ENCODE results near the gene RDH16.
"Not testable (repeated sequence)": the region's sequence is repeated elsewhere in the genome, so short reads cannot be mapped to it uniquely, and the experiment has no call there.

The RDH16 gene

GRCh38 chr12:56954057-56954957 is 3.1 kb downstream of the RDH16 start:
- no peak for DNase-seq (ENCODE audit: low read depth, low spot score)

DNA sequence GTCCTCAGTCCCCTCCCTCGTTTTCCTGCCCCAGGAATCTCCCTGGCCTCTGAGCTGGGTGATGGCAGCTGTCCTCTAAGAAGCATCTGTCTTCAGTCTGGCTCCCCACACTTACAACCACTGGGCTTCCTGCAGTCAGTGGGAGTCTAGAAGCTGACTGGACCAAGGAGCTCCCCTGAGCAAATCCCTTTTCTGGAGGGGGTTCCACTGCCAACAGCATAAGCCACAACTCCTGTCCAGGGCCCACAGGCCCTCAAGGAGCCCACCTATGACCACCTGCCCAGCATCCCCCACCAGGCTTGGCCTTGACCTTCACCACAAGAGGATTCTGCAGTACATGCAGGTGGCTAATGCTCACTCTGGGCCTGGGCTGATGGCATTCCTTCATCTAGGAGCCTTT is 4.1 kb downstream of the RDH16 start:
- DNase-seq (ENCODE audit: low read depth, low spot score) = no peak

GRCh38 chr12:56951582-56952339 is 5.6 kb downstream of the RDH16 start:
- DNase-seq (ENCODE audit: low read depth, low spot score) = no peak

- DNase-seq (ENCODE audit: low read depth, low spot score) = no peak
These were observed 8.5 kb downstream of the RDH16 start for GRCh38 chr12:56948881-56949280.

DNA sequence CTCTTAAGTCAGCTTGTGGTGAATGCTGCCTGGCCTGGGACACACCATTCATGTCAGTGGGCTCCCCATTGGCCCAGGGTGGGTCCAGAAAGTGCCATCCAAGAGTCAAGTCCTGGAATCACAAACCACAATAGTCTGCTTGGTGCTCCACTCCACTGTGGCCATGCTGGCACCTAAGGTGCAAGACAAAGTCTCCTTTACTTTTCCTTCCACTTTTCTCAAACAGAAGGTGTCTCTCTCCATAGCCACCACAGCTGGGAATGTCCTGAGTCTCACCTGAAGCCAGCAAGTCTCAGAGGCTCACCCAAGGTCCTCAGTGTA is 9.0 kb downstream of the RDH16 start:
- no peak for DNase-seq (ENCODE audit: low read depth, low spot score)

DNA sequence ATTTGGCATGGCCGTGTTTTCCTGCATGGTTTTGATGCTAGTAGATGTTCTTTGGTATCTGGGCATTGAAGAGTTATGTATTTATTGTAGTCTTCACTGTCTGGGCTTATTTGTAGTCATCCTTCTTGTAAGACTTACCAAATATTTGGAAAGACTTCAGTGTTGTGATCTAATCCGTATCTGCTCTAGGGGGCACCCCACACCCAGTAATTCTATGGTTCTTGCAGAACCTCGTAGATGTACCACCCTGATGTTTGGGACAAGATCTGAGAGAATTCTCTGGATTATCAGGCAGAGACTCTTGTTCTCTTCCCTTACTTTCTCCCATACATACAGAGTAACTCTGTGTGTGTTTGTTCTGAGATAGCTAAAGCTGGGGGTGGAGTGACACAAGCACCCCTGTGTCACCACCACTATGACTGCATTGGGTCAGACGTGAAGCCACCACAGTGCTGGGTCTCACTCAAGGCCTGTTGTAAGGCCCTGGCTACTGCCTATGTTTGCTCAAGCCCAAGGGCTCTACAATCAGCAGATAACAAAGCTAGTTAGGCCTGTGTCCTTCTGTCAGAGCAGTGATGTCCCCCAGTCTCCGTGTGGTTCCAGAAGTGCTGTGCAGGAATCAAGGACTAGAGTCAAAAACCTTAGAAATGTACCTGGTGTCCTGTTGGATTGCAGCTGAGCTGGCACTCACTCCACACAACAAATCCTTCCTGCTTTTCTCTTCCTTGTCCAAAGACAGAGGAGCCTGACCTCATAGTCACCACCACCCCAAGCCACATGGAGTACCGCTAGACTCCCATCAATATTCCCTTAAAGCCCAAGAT is 9.6 kb downstream of the RDH16 start:
- DNase-seq (ENCODE audit: low read depth, low spot score) = no peak

GRCh38 chr12:56943878-56944277 is 13.5 kb downstream of the RDH16 start:
- DNase-seq (ENCODE audit: low read depth, low spot score) = no peak

GRCh38 chr12:56943374-56943773 is 14.0 kb downstream of the RDH16 start:
- not testable (repeated sequence) for DNase-seq (ENCODE audit: low read depth, low spot score)

DNA sequence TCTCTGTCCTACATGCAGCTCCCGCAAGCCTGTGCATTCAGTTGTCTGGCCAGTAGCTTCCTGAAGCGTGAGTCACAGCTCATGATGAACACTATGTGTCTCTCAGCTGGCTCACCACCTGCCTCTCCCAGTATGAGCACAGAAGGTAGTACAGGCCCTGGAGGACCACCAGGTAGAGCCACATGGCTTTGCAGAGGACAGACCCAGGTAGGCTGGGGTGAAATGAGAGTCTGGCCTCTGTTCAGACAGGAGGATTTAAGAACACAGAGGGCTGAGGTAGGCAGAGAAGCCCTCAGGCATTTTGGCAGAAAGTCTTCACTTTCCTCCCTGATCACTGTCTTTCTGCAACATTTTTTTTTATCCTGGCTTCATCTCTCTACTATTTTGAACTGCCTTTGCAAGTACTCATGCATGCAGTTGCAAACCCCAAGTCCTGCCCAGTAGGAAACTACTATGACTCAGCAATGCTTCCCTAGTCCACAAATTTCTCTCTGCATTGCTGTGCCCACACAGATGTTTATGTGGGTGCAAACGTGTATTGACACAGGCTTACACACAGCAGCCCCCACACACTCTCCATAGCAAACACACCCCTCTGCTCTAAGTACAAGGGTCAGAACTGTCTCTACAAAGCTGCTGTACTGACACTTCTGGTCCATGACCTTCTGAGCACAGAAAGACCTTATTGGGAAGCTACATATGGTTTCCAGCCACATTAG is 15.9 kb downstream of the RDH16 start:
- DNase-seq (ENCODE audit: low read depth, low spot score) = no peak

DNA sequence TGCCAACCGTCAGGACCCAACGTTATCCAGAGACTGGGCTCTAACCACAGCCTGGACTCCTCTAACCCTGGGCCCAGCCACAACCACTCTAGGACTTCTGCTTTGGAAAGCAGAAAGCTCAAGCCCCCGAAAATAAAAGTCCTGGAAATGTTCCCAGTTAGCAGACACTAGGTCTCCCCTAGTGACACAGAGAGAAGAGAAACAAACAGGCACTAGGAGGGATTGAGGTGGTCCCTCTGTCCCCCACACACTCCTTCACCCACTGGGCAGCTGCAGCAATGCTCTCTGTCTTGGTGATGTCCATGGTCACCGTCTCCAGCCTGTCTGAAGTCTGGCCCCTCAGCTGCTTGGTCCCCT is 16.5 kb downstream of the RDH16 start:
- DNase-seq (ENCODE audit: low read depth, low spot score) = not testable (repeated sequence)

DNA sequence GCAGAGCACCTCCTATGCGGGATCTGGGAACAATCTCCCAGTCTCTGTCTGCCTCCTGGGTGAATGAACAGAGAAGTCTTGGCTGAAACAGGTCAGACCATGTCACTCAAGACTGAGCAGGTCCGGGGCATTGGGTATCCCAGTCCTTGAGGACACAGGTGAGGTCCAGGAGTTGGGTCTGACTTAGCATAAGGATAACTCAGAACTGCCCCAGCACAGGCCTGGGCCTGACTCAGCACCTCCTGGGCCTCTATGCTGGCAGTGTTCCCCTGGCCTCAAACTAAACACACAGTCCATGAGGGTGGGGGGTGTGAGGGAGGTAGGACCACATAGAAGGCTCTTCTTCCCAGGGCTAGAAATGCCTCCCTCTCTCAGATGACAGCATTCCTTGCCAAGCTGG is 21.7 kb downstream of the RDH16 start:
- no peak for DNase-seq (ENCODE audit: low read depth, low spot score)

GRCh38 chr12:56935157-56935556 is 22.3 kb downstream of the RDH16 start:
- no peak for DNase-seq (ENCODE audit: low read depth, low spot score)

- no peak for DNase-seq (ENCODE audit: low read depth, low spot score)
These were observed 23.4 kb downstream of the RDH16 start, which contains the start of gene SDR9C7 for GRCh38 chr12:56933826-56934625. TSS of gene SDR9C7 (minus strand) at chr12:56934408. CDS start at chr12:56934261, 147 bp downstream.

GRCh38 chr12:56932867-56933266 is 24.5 kb downstream of the RDH16 start:
- DNase-seq (ENCODE audit: low read depth, low spot score) = peak; percentile 58

DNA sequence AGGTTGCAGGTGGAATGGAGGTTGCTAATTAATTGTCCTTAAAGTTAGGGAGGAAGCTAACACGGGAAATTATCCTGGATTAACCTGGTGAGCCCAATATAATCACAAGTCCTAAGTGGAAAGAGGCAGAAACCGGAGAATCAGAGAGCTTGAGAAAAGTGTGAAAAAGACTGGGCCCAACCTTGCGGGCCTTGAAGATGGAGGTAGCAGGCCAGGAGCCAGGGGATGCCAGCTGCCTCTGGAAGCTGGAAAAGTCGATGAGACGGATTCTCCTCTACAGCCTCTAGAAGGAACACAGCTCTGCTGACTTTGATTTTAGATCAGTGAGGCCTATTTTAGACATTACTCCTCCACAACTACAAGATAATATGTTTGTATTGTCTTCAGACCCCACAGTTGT is 25.3 kb downstream of the RDH16 start:
- DNase-seq (ENCODE audit: low read depth, low spot score) = no peak

DNA sequence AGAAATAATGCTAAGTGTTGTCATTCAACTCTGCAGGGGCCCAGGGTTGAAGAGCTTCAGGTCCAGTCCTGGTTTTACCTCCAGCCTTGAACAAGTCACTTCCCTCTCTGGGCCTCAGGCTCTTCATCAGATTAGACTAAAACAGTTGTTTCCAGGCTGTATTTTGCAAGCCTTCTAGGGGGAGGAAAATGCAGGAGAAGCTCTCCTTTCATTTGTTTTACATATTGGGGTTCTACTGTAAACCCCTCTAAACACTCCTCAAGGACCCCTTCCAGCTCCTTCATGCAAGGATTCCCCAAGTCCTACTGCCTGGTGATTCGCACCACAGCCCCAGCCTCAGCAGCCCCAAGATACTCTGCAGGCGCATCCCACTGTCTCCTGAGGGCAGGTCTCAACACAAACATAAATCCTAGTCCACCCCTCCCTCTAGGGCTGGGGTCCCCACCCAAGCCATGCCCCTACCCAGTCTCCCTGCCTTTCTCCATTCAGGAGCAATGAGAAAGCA is 25.9 kb downstream of the RDH16 start:
- DNase-seq (ENCODE audit: low read depth, low spot score) = peak; percentile 32

DNA sequence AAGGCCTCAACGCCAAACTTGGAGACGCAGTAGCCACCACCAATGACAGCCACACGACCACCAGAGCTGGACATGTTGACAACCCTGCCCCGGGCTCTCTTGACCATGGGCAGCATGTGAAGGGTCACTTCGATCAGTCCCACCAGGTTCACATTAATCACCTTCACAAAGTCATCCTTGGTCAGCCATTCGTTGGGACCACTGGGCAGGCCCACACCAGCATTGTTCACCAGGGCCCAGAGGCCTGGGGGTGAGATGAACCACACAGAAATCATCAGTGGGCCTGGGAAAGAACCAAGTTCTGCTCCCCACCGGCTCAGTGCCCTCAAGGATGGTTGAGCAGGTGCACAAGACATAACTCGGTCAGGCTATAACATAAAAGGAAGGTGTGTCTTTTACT is 27.2 kb downstream of the RDH16 start:
- no peak for DNase-seq (ENCODE audit: low read depth, low spot score)

- no peak for DNase-seq (ENCODE audit: low read depth, low spot score)
These were observed 27.6 kb downstream of the RDH16 start for GRCh38 chr12:56929780-56930179.

DNA sequence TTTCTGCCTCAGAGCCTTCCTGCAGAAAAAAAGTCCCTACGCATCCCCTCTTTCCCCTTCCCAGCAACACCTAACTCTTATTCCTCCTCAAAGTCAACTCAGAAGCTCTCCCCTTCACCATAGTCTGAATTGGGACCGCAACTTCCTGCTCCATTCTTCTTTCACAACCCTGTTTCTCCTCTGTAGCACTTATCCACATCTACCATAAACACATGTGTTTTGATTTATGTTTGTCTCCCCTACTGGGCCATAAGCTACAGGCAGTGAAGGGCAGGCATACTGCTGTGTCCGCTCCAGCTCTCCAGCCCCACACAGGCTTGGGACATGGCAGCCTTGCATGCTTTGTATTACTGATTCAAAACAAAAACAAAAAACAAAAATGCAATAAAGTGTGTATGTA is 29.1 kb downstream of the RDH16 start:
- DNase-seq (ENCODE audit: low read depth, low spot score) = no peak

GRCh38 chr12:56927281-56927680 is 30.1 kb downstream of the RDH16 start:
- no peak for DNase-seq (ENCODE audit: low read depth, low spot score)
